Stomach (tissue), 4 donors: Measurements from ENCODE around the gene PSEN1.

Source experiments
- POLR2A ChIP-seq, 4 donors: fragments of 450-650 bp; IDR thresholded peaks; one replicate each; pipeline ENCODE4 v1.6.1; 2016; ENCODE audit warnings: antibody characterized with exemption in 4 of 4, control low read depth in 2 of 4, mild to moderate bottlenecking in 1 of 4, moderate library complexity in 1 of 4
- TF ChIP-seq, protein P1 (sequence below), 7 experiments: fragments of 450-650 bp in 4 of 7; fragments of 200-600 bp in 3 of 7; sonication (generic) in 3 of 7; IDR thresholded peaks; one replicate each; pipeline ENCODE4 v1.5.1; 2016 to 2019; ENCODE audit warnings: antibody characterized with exemption in 7 of 7, control low read depth in 2 of 7, mild to moderate bottlenecking in 1 of 7

DNA sequence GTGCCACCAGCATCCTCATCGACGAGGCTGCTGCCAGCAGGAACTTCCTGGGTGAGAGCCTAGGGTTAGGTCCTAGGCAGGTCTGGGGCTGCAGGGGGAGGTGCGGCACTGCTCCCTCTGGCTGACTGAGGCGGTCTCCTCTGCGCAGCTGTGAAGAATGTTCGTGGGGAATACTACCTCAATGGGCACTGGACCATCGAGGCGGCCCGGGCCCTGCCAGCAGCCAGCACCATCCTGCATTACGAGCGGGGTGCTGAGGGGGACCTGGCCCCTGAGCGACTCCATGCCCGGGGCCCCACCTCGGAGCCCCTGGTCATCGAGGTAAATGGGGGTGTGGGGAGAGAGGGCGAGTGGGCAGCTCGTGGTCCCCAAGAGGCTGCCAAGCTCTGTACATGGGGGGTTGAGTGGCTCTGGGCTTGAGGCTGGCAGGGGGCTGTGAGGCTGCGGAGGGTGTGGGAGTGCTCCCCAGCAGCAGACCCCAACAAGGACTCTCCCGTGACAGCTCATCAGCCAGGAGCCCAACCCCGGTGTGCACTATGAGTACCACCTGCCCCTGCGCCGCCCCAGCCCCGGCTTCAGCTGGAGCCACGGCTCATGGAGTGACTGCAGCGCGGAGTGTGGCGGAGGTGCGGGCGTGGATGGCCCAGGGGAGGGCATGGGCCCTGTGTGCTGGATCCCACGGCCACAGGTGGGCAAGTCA, 115.4 kb downstream of the PSEN1 start:
- TF ChIP-seq, protein P1, sequence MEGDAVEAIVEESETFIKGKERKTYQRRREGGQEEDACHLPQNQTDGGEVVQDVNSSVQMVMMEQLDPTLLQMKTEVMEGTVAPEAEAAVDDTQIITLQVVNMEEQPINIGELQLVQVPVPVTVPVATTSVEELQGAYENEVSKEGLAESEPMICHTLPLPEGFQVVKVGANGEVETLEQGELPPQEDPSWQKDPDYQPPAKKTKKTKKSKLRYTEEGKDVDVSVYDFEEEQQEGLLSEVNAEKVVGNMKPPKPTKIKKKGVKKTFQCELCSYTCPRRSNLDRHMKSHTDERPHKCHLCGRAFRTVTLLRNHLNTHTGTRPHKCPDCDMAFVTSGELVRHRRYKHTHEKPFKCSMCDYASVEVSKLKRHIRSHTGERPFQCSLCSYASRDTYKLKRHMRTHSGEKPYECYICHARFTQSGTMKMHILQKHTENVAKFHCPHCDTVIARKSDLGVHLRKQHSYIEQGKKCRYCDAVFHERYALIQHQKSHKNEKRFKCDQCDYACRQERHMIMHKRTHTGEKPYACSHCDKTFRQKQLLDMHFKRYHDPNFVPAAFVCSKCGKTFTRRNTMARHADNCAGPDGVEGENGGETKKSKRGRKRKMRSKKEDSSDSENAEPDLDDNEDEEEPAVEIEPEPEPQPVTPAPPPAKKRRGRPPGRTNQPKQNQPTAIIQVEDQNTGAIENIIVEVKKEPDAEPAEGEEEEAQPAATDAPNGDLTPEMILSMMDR (IDR thresholded peaks at IDR 0.05): no peak
- no peak for TF ChIP-seq POLR2A (IDR thresholded peaks at IDR 0.05)
